Stimulated activated CD8-positive, alpha-beta memory T cell treated with anti-CD3 and anti-CD28 coated beads, Interleukin-2, amount 100 ng/mL, for 1 hour (primary cell): ENCODE measurements around the gene STOML1.
"Not testable (repeated sequence)": the region's sequence is repeated elsewhere in the genome, so short reads cannot be mapped to it uniquely, and the experiment has no call there.

Experiments
- DNase-seq, 2 donors: peaks; one replicate each; pipeline ENCODE4 v3.0.0-alpha.2; 2020; ENCODE audit warnings: low read depth in 2 of 2

The STOML1 gene

DNA sequence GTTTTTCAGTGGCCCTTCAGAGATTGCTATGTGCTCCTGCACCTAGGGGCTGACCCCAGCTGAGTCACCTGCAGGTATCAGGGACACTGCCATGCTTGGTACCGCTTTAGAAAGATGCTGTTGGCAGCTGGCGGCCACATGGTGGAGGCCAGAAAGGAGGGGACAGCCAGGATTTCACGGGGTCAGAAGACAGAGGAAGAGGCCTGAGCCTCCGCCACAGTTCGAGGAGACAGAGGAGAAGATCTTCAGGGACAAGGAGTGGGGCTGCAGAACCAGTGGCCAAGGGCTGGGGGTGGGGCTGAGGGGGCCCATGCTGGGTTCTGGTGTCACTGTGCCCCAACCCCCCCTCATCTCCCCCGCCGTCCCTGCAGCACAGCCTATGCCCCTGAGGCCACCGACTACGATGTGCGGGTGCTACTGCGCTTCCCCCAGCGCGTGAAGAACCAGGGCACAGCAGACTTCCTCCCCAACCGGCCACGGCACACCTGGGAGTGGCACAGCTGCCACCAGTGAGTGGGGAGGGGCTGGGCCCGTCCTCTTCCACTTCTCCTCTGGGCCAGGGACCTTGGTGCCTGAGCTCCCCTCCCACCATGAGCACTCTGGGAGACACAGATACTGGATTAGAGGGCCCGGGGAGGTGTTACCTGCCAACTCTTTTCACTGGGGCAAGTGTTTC is 45.9 kb downstream of the STOML1 start:
- DNase-seq = no peak

DNA sequence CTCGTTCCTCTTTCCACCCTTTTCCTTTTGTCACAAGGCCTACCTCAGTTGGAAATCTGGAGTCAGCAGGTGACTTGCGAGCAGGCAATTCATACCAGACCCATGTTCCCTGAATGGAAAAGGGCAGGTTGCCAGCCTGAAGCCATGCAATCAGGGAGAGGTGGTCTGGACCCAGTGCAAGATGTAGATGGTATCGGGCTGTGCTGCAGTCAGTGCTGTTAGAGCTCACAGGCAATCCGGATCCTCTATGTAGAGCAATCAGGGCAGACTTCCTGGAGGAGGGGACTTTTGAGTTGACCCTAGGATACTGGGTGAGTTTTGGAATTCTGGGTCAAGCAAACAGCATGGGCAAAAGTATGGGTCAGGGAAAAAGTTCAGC is 47.0 kb downstream of the STOML1 start:
- DNase-seq = no peak

DNA sequence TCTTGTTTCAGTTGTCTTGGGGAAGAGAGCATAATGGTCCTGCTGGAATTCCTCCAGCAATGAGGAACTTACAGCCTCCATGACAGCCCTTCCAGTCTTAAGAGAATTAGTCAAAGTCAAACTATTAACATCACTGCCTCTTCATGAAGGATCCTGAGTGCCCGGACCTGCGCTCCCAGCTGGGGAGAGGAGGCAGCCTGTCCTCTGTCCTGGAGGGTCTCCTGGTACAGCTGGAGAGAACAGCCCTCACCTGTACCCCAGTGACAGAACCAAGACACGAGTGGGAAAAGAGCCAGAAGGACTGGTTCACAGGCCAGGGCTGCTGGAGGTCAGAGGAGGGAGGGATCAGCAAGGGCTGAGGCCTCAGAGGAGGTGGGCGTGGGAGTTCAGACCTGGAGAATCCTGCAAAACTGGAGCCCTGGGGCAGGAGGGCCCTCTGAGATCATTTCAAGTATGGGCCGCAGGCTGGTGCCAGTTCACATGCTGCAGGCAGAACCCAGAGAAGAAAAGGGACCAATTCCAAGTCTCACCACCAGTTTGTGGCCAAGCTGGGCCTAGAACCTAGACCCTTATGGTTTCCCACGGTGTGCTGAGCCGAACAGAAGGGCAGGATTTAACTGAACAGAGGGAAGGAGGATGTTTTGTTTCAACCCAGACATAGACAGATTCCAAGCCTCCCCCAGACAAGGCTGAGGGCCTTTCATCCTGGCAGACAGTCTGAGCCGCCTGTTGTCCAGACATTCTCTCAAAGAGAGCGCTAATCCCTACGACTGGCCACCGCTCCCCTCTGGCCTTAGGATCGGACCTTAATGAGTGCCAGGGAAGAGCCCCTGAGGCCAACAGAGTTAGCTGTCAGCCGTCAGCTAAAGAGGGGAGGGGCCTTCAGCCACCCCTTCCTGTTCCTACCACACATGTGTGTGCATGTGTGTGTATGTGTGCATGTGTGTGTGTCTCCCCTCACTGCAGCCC is 47.6 kb downstream of the STOML1 start:
- DNase-seq = no peak

DNA sequence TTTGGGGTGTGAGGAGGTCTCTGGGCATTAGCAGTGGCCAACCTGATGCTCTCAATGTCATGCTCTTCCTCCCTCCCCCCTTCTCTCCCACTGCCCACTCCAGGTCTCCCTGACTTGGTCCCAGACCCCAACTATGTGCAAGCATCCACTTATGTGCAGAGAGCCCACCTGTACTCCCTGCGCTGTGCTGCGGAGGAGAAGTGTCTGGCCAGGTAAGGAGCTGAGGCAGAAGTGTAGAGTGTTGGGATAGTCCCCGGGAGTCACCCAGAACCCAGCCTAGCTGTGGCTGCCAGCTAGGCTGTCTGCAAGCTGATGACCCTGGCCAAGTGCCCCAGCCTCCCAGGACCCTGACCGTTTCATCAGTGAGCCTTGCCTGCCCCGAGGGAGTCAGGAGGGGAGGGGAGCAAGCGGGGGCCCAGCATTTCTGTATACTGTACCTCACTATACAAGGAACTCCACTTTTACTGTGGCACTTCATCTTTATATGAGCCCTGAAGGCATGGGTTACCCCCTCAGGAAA is 49.3 kb downstream of the STOML1 start:
- no peak for DNase-seq

DNA sequence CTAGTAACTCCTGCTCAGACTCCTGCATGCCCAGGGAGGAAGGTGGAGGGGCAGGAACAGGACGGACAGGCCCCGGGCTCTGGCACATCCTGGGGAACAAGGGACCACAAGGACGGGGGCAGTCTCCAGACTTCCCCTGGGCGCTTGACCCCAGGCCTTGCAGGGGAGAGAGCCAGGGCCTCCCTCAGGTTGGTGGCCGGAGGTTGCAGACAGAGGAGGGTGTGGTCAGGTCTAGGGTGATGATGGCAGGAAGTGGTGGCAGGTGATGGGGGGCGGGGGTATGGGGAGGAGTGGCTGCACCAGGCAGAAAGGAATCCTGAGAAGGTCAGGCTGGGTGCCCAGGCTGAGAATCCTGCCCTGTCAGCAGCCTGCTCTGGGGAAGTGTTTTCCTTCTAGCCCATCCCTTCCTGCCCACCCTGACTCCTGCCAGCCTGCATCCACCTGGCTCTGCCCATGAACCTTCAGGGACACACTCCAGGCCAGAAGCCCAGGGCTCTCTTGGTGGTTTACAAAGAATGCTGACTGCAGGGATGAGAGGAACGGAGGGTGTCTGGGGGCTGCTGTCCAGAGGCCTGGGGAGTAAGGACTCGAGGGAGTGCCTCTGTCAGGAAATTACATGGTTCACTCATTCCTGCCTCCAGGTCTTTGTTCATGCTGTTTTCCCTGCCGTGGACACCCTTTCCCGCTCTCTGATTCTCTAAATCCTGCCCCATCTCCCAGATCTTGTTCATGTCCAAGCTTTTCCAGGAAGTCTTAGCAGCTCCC is 50.0 kb downstream of the STOML1 start:
- DNase-seq = no peak

DNA sequence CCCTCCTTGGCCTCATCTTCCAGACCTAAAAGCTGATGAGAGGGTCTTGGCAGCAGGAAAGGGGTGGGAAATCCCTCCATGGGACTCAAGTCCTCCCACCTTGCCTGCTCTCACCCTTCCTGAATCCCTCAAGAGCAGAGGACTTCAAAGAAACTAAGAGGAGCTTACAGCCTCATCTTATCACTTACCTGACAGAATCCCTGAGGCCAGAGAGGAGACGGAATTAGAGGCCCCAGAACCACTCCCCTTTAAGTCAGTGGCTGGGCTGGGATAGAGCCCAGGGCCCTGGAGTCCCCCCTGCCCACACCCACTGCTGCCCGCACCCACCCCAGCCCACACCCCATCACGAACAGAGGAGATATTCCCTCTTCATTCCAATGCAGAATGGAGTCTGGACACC is 50.6 kb downstream of the STOML1 start:
- no peak for DNase-seq

DNA sequence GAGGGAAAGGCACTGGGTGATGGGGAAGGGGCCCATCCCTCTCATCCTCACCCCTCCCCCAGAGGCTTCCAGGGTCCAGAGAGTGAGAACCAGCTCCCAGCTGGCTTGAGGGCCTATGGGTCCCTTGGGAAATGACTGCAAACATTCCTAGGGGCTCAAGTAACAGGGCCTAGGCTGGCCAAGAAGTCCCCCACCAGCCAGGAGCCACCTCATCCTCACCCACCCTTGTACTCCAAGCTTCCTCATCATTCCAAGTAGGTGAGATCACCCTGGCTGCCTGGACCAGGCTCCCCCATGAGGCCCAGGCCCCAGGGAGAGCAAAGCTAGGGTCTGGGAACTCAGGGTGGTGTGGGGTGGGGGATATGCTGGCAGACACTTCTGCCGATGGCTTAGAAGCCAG is 51.1 kb downstream of the STOML1 start:
- DNase-seq = no peak

DNA sequence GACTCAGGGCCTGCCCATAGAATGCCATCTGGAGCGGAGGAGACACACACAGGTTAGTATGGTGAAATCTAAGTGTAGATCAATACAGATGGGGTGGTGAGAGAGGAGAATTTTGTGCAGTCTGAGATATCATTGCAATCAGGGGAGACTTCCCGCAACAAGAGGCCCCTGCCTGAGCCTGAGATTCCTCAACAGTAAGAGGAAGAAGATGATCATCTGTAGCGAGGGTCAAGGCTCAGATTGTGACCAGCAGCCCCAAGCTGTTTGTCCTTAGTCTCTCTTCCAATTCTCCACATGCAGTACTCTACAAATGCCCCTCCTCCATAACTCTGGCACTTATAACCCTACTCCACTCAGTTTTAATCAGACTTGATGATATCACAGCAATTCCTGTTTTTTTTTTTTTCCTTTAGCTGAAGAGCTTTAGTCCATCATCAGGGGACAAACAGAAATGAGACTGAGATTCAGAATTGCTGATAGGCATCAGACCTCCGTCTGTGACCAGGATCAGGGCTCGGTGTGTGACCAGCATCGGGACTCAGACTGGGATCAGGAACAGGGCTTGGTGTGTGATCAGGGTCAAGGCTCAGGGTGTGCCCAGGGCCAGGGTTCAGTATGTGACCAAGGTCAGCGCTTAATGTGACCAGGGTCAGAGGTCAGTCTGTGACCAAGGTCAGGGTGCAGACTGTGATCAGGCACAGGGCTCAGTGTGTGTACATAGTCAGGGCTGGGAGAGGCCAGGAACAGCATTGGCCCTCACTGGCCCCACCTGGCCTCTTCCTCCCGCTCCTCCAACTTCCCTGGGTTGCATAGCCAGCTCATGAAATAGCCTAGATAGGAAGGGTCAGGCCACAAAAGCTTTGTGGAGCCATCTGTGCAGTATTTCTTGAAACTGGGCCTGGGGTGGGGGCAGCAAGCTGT is 51.8 kb downstream of the STOML1 start:
- no peak for DNase-seq

DNA sequence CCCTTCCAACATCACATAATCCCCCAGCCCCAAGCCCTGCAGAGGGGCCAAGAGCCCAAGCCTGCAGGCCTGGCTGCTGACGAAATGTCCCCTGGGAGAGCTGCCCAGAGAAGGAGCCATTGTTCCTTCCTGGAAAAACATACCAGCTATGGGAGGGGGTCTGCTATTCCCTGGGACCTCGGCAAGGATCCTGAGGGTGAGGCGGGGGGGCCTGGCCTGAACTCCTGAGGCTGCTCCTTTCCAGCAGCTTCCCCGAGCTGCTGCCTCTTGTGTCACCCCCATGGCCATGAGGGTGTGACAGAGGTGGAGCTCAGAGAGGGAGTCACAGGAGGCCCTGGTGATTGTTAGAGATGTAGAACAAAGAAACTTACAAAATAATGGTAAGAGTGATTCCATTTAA is 53.0 kb downstream of the STOML1 start:
- DNase-seq = no peak

DNA sequence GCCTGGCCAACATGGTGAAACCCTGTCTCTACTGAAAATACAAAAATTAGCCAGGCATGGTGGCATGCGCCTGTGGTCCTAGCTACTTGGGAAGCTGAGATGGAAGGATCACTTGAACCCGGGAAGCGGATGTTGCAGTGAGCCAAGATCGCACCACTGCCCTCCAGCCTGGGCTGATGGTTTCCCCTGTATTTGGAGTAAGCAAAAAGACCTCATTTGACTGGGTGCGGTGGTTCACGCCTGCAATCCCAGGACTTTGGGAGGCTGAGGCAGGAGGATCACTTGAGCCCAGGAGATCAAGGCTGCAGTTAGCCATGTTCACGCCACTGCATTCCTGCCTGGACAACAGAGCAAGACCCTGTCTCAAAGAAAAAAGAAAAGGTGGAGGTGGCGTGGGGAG is 53.6 kb downstream of the STOML1 start:
- not testable (repeated sequence) for DNase-seq

DNA sequence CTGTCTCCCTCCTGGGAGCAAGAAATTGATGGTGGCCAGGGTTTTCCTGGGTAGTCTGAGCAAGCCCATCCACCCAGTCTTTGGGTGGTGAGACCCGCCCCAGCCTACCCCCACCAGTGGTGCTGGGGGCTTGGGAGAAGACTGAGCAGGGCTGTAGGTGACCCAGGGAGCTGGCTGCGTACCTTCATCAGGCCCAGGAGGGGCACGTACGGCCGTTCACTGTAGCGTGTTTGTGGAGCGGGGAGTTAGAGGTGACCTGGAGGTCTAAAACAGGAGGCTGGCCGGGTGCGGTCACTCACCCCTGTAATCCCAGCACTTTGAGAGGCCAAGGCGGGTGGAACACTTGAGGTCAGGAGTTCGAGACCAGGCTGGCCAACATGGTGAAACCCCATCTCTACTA is 54.4 kb downstream of the STOML1 start:
- no peak for DNase-seq

DNA sequence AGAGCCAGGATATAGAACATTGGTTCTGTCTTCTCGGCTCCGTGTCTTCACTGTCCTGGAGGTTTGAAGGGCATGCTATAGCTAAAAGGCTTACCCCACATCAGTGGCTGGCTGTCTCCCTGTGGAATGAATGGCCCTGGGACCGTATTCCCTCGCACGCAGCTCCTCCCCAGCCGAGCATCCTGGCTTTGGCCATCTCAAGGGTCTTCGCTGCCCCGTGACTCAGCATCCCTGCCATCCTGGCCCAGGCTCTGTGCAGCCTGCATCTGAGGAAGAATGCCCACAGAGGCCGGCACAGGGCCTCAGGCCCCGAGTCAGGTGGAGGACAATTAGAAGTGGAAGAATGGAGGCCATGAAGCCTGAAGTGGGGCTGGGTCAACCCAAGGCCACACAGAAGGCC is 54.8 kb downstream of the STOML1 start:
- DNase-seq = no peak

DNA sequence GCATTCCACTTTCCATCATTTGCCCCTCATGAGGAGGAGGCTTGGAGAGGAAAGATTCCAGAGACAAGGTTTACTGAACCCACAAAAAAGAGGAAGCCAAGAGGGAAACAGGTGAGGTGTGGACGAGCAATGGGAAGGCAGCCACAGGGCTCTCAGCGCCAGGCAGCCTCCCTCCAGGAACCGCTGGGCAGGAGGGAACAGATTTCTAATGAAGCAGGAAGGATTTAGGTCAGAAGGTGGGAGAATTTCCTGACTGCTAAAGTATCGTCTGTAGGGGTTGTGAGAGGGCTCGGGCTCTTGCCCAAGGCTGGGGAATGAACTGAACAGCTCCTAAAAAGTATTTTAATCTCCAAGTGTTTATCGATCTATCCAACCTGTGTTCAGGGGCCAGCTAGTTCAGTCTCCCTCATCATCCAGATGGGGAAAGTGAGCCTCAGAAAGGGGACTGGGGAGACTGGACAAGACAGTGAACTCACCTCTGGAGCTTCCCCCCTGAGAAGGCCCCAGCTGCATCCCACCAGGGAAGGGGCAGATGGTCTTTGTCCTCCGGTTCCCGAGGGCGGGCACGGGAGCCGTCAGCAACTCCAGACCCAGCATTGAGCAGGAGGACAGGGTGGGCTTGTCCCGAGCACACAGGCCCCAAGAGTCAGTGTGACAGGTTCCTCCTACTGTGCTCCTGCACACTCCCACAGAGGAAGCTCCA is 55.4 kb downstream of the STOML1 start:
- no peak for DNase-seq

DNA sequence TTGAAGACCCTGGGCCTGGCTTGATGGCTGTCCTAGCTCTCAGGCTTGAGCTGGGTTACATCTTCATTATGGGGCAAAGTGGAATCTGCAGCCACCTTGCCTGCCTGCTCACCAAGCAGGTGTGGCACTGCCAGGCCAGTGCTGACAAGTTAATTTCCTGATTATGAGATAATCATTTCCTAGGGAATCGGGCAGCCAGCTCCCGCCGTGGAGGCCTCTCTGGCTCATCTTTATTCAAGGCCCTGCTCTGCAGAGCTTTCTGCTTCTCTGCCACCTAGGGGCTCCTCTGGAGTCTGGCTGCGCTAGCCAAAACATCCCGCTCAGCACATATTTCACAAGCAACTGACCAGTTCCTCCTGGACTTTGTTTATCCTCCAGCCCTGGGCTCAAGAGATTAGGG is 55.9 kb downstream of the STOML1 start:
- no peak for DNase-seq

DNA sequence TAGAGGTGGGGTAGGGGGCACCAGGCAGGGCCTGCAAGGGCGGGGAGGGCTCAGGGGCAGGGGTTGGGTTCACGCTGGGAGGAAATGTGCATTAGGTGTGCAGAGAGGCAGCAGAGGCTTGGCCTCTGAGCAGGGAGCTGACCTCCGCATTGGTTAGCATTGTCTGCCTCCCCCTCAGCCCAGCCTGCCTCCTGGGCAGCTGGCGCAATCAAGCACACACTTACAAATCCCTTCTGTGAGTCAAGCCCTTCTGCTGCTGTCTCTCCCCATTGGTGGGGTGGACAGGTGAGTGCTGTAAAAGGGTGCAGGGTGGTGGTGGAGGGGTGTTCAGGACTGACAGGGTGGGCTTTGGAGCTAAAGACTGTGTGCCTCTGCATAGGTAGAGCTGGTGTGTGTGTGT is 56.5 kb downstream of the STOML1 start:
- DNase-seq = no peak

DNA sequence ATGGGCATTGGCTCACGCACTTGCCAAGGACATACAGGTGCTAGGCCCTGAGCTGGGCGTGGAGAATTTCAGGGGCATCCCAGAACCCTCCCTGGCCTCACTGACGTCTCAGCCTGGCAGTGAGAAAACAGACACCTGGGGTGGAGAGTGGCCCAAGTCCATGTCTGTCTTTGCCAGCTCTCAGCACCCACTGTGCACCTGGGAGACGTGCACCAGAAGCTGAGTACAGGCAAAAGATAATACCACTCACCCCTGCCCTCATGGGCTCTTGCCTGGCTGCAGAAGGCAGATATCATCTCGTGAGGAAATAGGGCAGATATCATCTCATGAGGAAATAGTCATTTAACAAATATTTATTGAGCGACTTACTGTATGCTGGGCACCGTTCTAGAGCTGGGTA is 57.8 kb downstream of the STOML1 start:
- DNase-seq = no peak

DNA sequence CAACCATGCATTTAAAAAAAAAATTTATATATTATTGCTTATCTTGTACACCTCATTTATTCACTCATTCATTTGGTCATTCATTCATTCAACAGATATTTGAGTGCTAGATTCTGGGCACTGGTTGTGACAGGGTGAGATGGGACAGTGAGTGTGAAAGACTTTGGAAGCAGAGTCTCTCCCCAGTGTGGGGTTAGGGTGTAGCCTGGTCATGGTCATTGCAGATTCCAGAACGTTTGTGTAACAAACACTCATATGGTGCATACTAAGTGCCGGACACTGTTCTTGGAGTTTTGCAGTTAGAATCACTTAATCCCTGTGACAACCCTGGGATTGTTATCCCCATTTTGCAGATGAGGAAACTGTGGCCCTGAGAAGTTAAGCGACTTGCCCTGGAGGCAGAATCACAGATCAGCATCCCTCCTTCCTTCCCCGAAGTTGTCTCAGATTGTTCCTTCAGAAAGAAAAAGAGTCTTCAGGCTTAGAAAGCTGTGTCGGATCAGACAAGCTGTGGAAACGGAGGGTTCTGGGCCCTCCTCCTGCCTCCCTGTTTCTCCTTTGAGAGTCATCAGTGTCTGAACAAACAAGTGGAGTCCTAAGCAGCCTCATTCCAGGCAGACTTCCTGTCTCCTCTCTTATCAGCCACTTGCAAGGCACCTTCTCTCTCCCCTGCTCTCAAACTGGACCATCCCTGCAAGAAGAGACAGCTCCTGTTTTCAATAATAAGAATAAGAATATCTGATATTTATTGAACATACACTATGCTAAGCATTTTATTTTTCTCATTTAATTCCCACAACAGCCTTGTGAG is 59.5 kb downstream of the STOML1 start:
- DNase-seq = no peak

DNA sequence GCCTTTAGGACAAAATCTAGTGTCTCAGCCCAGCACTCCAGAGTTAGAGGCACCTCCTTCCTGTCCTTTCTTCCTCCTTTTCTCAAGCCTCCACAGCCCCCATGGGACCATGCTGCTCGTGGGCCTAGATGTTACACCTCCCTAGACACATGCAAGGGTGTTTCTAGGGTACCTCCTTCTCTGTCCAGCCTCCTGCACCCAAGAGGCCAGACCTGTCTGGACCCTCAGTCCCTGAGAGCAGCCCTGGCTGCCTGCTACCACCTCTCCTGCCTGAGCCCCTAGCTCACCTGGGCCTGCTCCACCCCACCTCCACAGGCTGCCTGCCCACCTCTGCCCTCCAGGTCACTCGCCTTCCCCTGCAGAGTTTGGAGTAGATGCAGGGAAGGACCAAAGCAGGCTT is 60.7 kb downstream of the STOML1 start:
- no peak for DNase-seq

DNA sequence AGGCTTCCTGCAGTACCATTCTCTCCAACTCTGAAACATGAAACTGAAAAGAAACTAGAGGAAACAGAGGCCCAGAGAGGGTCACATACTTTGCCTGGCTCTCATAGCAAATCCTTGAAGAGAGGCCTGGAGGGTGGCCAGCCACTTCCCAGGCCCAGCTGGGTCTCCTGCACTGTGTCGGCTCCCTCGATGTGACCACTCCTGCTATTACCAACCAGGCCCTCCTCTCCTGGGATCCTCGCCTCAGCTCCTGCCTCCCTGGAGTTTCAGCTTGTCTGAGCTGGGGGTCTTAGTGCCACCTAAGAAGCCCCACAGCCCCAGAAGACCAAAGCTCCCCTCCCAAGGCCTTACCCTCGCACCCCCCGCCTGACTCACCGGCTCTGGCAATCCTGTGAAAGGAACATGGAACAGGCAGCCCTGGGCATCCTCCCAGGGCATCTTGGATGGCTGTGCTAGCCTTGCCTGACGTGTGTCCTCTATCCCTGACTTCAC is 61.3 kb downstream of the STOML1 start:
- no peak for DNase-seq

DNA sequence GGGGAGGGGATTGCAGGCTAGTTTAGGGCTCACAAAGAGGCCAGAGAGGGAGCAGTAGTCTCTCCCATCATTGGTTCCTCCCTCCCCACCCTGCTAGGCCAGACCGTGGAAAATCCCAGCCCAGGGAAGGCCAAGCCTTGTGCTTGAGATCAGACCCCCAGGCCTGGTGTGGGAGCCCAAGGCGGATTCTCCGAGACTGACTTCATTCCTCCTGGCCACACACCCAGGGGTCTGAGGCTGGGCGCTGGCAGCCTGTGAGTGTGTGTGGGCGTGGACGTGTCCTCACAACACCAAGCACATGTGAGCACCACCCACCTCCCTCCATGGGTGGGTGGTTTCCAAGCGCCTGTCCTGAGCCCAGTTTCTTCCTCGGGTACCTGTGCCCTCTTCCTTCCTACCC is 61.7 kb downstream of the STOML1 start:
- no peak for DNase-seq
